H9 (cell line): ENCODE data around the gene PLPPR5. TPM values are rescaled to one million over a fixed set of nuclear protein-coding genes. Genes with fewer than 3 reads are reported as not detected.
A peak's percentile ranks its signal among the peaks of the same experiment; 100 is the strongest.

Experiments used
- DNase-seq: peaks from one replicate; pipeline ENCODE4 v3.0.0-alpha.2; 2017
- H2AFZ ChIP-seq: one replicate; pipeline ENCODE4 v1.6.1; 2013; ENCODE audit warnings: mild to moderate bottlenecking, low read length, control low read depth, moderate library complexity
- H2AK5ac ChIP-seq: 2 replicates; pipeline ENCODE4 v1.6.1; 2013; ENCODE audit warnings: low read length, control low read depth, mixed read lengths; ENCODE audit not compliant: insufficient read length
- H2BK120ac ChIP-seq: one replicate; pipeline ENCODE4 v1.6.1; 2013; ENCODE audit warnings: low read depth, mild to moderate bottlenecking, low read length, control low read depth, inconsistent platforms; ENCODE audit not compliant: poor library complexity, severe bottlenecking
- H2BK12ac ChIP-seq: 2 replicates; pipeline ENCODE4 v1.6.1; 2013; ENCODE audit warnings: low read length, control low read depth, mixed read lengths, low read depth; ENCODE audit not compliant: insufficient read length
- H2BK15ac ChIP-seq: 2 replicates; pipeline ENCODE4 v1.6.1; 2013; ENCODE audit warnings: low read depth, low read length, control low read depth
- H2BK20ac ChIP-seq: one replicate; pipeline ENCODE4 v1.6.1; 2013; ENCODE audit warnings: low read depth, mild to moderate bottlenecking, low read length, control low read depth, inconsistent platforms; ENCODE audit not compliant: poor library complexity, severe bottlenecking
- H2BK5ac ChIP-seq: 2 replicates; pipeline ENCODE4 v1.6.1; 2013; ENCODE audit warnings: low read length, control low read depth, mixed read lengths; ENCODE audit not compliant: insufficient read length
- H3K14ac ChIP-seq: 2 replicates; pipeline ENCODE4 v1.6.1; 2013; ENCODE audit warnings: low read length, control low read depth; ENCODE audit not compliant: insufficient read depth
- H3K18ac ChIP-seq: 2 replicates; pipeline ENCODE4 v1.6.1; 2013; ENCODE audit warnings: low read depth, mild to moderate bottlenecking, mixed read lengths, low read length, control low read depth; ENCODE audit not compliant: insufficient read length
- H3K23ac ChIP-seq: 2 replicates; pipeline ENCODE4 v1.6.1; 2013; ENCODE audit warnings: low read length, control low read depth, mixed read lengths, low read depth; ENCODE audit not compliant: insufficient read length
- H3K23me2 ChIP-seq: 2 replicates; pipeline ENCODE4 v1.6.1; 2013; ENCODE audit warnings: low read depth, mild to moderate bottlenecking, mixed read lengths, low read length, control low read depth; ENCODE audit not compliant: insufficient read length, poor library complexity, severe bottlenecking
- H3K27ac ChIP-seq: 2 replicates; pipeline ENCODE4 v1.5.1; 2013; ENCODE audit warnings: low read length, control low read depth, mixed read lengths, low read depth; ENCODE audit not compliant: insufficient read length
- H3K27me3 ChIP-seq: 2 replicates; pipeline ENCODE4 v1.6.1; 2013; ENCODE audit warnings: low read length, control low read depth, inconsistent platforms; ENCODE audit not compliant: insufficient read depth
- H3K4ac ChIP-seq: 2 replicates; pipeline ENCODE4 v1.6.1; 2013; ENCODE audit warnings: low read depth, mild to moderate bottlenecking, control low read depth, inconsistent platforms, low read length, moderate library complexity
- H3K4me1 ChIP-seq: 2 replicates; pipeline ENCODE4 v1.6.1; 2013; ENCODE audit warnings: low read length, control low read depth, inconsistent platforms; ENCODE audit not compliant: insufficient read depth
- H3K4me2 ChIP-seq: 2 replicates; pipeline ENCODE4 v1.6.1; 2013; ENCODE audit warnings: low read length, control low read depth, mixed read lengths; ENCODE audit not compliant: insufficient read length, insufficient read depth
- H3K56ac ChIP-seq: 2 replicates; pipeline ENCODE4 v1.6.1; 2013; ENCODE audit warnings: low read depth, mild to moderate bottlenecking, mixed read lengths, low read length, control low read depth; ENCODE audit not compliant: insufficient read length
- H3K79me1 ChIP-seq: 2 replicates; pipeline ENCODE4 v1.6.1; 2013; ENCODE audit warnings: low read depth, mild to moderate bottlenecking, moderate library complexity, low read length, control low read depth, inconsistent platforms; ENCODE audit not compliant: insufficient read depth, poor library complexity, severe bottlenecking
- H3K79me2 ChIP-seq: 2 replicates; pipeline ENCODE4 v1.6.1; 2013; ENCODE audit warnings: low read length, control low read depth, inconsistent platforms; ENCODE audit not compliant: insufficient read depth
- H3K9ac ChIP-seq: 2 replicates; pipeline ENCODE4 v1.6.1; 2013; ENCODE audit warnings: low read length, control low read depth, mixed read lengths; ENCODE audit not compliant: insufficient read length; ENCODE audit errors: extremely low read depth
- H3K9me3 ChIP-seq: one replicate; pipeline ENCODE4 v1.6.1; 2013; ENCODE audit warnings: low read depth, low read length, inconsistent platforms; ENCODE audit not compliant: control insufficient read depth
- H3T11ph ChIP-seq: one replicate; pipeline ENCODE4 v1.6.1; 2013; ENCODE audit warnings: mild to moderate bottlenecking, low read length, control low read depth, inconsistent platforms
- H4K20me1 ChIP-seq: one replicate; pipeline ENCODE4 v1.6.1; 2013; ENCODE audit not compliant: control insufficient read depth, insufficient read length, insufficient read depth
- H4K5ac ChIP-seq: 2 replicates; pipeline ENCODE4 v1.6.1; 2013; ENCODE audit warnings: low read depth, mild to moderate bottlenecking, mixed read lengths, low read length, control low read depth; ENCODE audit not compliant: insufficient read length
- H4K8ac ChIP-seq: replicated peaks from 2 replicates; pipeline ENCODE4 v1.6.1; 2013; ENCODE audit warnings: low read length, control low read depth, mixed read lengths, low read depth; ENCODE audit not compliant: insufficient read length
- H4K91ac ChIP-seq: 2 replicates; pipeline ENCODE4 v1.6.1; 2013; ENCODE audit warnings: low read depth, mild to moderate bottlenecking, moderate library complexity, mixed read lengths, low read length, control low read depth; ENCODE audit not compliant: insufficient read length
- H3K27ac Mint-ChIP-seq, 3 experiments: 2 replicates in 2 of 3; 3 replicates in 1 of 3; pipeline ENCODE4 v1.8.0; 2020 to 2021; ENCODE audit warnings: mixed read lengths in 3 of 3, mild to moderate bottlenecking in 1 of 3, moderate library complexity in 1 of 3
- H3K27me3 Mint-ChIP-seq: 2 replicates; pipeline ENCODE4 v1.8.0; 2021; ENCODE audit warnings: low read depth, mild to moderate bottlenecking, moderate library complexity, mixed read lengths
- H3K36me3 Mint-ChIP-seq, 3 experiments: 2 replicates in 2 of 3; 3 replicates in 1 of 3; pipeline ENCODE4 v1.8.0; 2020 to 2021; ENCODE audit warnings: low read depth in 3 of 3, mixed read lengths in 3 of 3; ENCODE audit not compliant: insufficient read depth in 1 of 3
- H3K4me1 Mint-ChIP-seq, 2 experiments: 2 replicates each; pipeline ENCODE4 v1.8.0; 2020; ENCODE audit warnings: mixed read lengths in 2 of 2
- H3K4me3 Mint-ChIP-seq, 2 experiments: 2 replicates in 1 of 2; 3 replicates in 1 of 2; pipeline ENCODE4 v1.8.0; 2020 to 2021; ENCODE audit warnings: mild to moderate bottlenecking in 2 of 2, mixed read lengths in 2 of 2, moderate library complexity in 1 of 2
- H3K9me3 Mint-ChIP-seq, 2 experiments: 2 replicates in 1 of 2; 3 replicates in 1 of 2; pipeline ENCODE4 v1.8.0; 2020; ENCODE audit warnings: mild to moderate bottlenecking in 2 of 2, mixed read lengths in 2 of 2, moderate library complexity in 1 of 2
- CTCF ChIP-seq: fragments of 200-600 bp; sonication (generic); conservative IDR thresholded peaks from 3 replicates; pipeline ENCODE4 v1.8.0; 2021; ENCODE audit warnings: antibody characterized with exemption, mild to moderate bottlenecking
- WGBS: extraction: QIAGEN DNeasy Blood & Tissue Kit; methylation state at CpG from one replicate; pipeline ENCODE4 v1.1.7; 2013; ENCODE audit warnings: missing lambda C conversion rate, low lambda C conversion rate, mixed read lengths; ENCODE audit not compliant: insufficient read length; ENCODE audit errors: extremely low coverage; 5-methylcytosine and 5-hydroxymethylcytosine counted together
- total RNA-seq: library from RNA; stranded (reverse); gene quantifications from 2 replicates; pipeline ENCODE4 v1.2.1, GENCODE V29; 2021

Gene PLPPR5
- total RNA-seq, 1 experiment from 2014 or later = 1.4 TPM

GRCh38 chr1:99004254-99004860 is 304 bp downstream of the PLPPR5 start:
- no peak overlapping the region for H2BK20ac ChIP-seq
- H3K79me1 ChIP-seq = no peaks in the 10 kb centered on the region
- H2AFZ ChIP-seq = no peak overlapping the region
- H4K91ac ChIP-seq = no peak overlapping the region
- H3K27ac ChIP-seq = no peak overlapping the region
- H3K9ac ChIP-seq = peak overlapping the region; percentile 31
- no peaks in the 10 kb centered on the region for H3K27me3 ChIP-seq
- H2BK15ac ChIP-seq = no peak overlapping the region
- Mint-ChIP-seq H3K4me1 (peaks cover 8 to 13% of the 10 kb centered on the region in 2 experiments), H3K9me3 (no peaks in the 10 kb centered on the region), H3K27ac (no peak overlapping the region), H3K4me3 (peak overlapping the region; percentile 74 to 94), H3K27me3 (peaks cover 50% of the 10 kb centered on the region), H3K36me3 (no peaks in the 10 kb centered on the region)
- WGBS = no CpG with 5 or more reads among the region's 66 CpGs
- no peaks in the 10 kb centered on the region for H3K9me3 ChIP-seq
- no peak overlapping the region for H3T11ph ChIP-seq
- H3K56ac ChIP-seq = no peak overlapping the region
- TF ChIP-seq CTCF = no peak
- H3K23me2 ChIP-seq = peaks cover 13% of the 10 kb centered on the region
- no peak overlapping the region for H3K23ac ChIP-seq
- no peak overlapping the region for H4K5ac ChIP-seq
- H4K20me1 ChIP-seq = no peaks in the 10 kb centered on the region
- peak overlapping the region; percentile 10; the same call in 1 of the 2 replicates for H3K14ac ChIP-seq
- no peaks in the 10 kb centered on the region for H3K79me2 ChIP-seq
- H2AK5ac ChIP-seq = no peak overlapping the region
- no peaks in the 10 kb centered on the region for H3K4me1 ChIP-seq
- no peak overlapping the region for H2BK12ac ChIP-seq
- peak overlapping the region; percentile 52 for H3K4me2 ChIP-seq
- H4K8ac ChIP-seq = no peak overlapping the region
- H2BK120ac ChIP-seq = no peak overlapping the region
- no peak overlapping the region for H3K4ac ChIP-seq
- no peak overlapping the region for H2BK5ac ChIP-seq
- peak; percentile 43 for DNase-seq
- H3K18ac ChIP-seq = no peak overlapping the region
